ENCODE measurements around the gene PCIF1. TPM values are rescaled to one million over a fixed set of nuclear protein-coding genes. Genes with fewer than 3 reads are reported as not detected.
"Not testable (repeated sequence)": the region's sequence is repeated elsewhere in the genome, so short reads cannot be mapped to it uniquely, and the experiment has no call there.

The PCIF1 gene
- total RNA-seq, 1 experiment from 2014 or later = 18.4 TPM

GRCh38 chr20:45898285-45898684 is 36.2 kb upstream of the PCIF1 start:
- Histone ChIP-seq H3K9me3 (ENCODE audit: low read length) (no peaks in the 10 kb centered on the region), H3K27me3 (ENCODE audit: low read length) (no peaks in the 10 kb centered on the region), H3K27ac (ENCODE audit: low read length) (no peak overlapping the region), H3K9ac (ENCODE audit: low read length) (no peak overlapping the region), H3K4me1 (ENCODE audit: insufficient read depth, low read length) (no peaks in the 10 kb centered on the region), H3K9me2 (replicated peaks; ENCODE audit: low read length) (no peaks in the 10 kb centered on the region), H3K4me2 (ENCODE audit: low read length) (no peak overlapping the region), H2AFZ (ENCODE audit: low read length) (no peak overlapping the region), H4K20me1 (ENCODE audit: low read length) (no peaks in the 10 kb centered on the region), H3F3A (ENCODE audit: low read length, unreplicated experiment) (no peaks in the 10 kb centered on the region), H3K79me2 (ENCODE audit: low read length) (no peaks in the 10 kb centered on the region), H3K4me3 (ENCODE audit: low read length) (no peak overlapping the region), H3K36me3 (ENCODE audit: low read depth, low read length) (peaks cover 16% of the 10 kb centered on the region; the same call in 1 of the 2 replicates)
- CTCF ChIA-PET = no interaction called here
- DNase-seq (no peak), ATAC-seq (no peak)
- POLR2A ChIA-PET (ENCODE audit: unreplicated experiment) = no interaction called here
- BruUV-seq (replicated peaks) = TSS peak; percentile 26
- intact Hi-C loops (cut with micrococcal nuclease) = no loop called here
- TF ChIP-seq EZH2phosphoT487 (IDR thresholded peaks at IDR 0.05; ENCODE audit: borderline replicate concordance, low read length) (no peak), CTCF (conservative IDR thresholded peaks at IDR 0.05; ENCODE audit: low read depth, low read length) (no peak), EZH2 (IDR thresholded peaks at IDR 0.05; ENCODE audit: low read length, unreplicated experiment) (no peak)

GRCh38 chr20:45899046-45899835 is 35.2 kb upstream of the PCIF1 start:
- ChIA-PET CTCF (no interaction called here), POLR2A (ENCODE audit: unreplicated experiment) (no interaction called here)
- no TSS peak for BruUV-seq (replicated peaks)
- Histone ChIP-seq H3K9me3 (ENCODE audit: low read length) (no peaks in the 10 kb centered on the region), H3F3A (ENCODE audit: low read length, unreplicated experiment) (no peaks in the 10 kb centered on the region), H4K20me1 (ENCODE audit: low read length) (no peaks in the 10 kb centered on the region), H2AFZ (ENCODE audit: low read length) (no peak overlapping the region), H3K9me2 (replicated peaks; ENCODE audit: low read length) (no peaks in the 10 kb centered on the region), H3K27ac (ENCODE audit: low read length) (no peak overlapping the region), H3K27me3 (ENCODE audit: low read length) (no peaks in the 10 kb centered on the region), H3K4me1 (ENCODE audit: insufficient read depth, low read length) (no peaks in the 10 kb centered on the region), H3K79me2 (ENCODE audit: low read length) (no peaks in the 10 kb centered on the region), H3K4me3 (ENCODE audit: low read length) (no peak overlapping the region), H3K36me3 (ENCODE audit: low read depth, low read length) (peaks cover 11% of the 10 kb centered on the region; the same call in 1 of the 2 replicates), H3K9ac (ENCODE audit: low read length) (no peak overlapping the region), H3K4me2 (ENCODE audit: low read length) (no peak overlapping the region)
- DNase-seq (no peak), ATAC-seq (no peak)
- intact Hi-C loops (cut with micrococcal nuclease) = no loop called here
- no peak for TF ChIP-seq EZH2 (IDR thresholded peaks at IDR 0.05; ENCODE audit: low read length, unreplicated experiment)
- no peak for TF ChIP-seq EZH2phosphoT487 (IDR thresholded peaks at IDR 0.05; ENCODE audit: borderline replicate concordance, low read length)
- no peak for TF ChIP-seq CTCF (conservative IDR thresholded peaks at IDR 0.05; ENCODE audit: low read depth, low read length)

GRCh38 chr20:45901332-45901731 is 33.2 kb upstream of the PCIF1 start:
- H3K9me3 ChIP-seq (ENCODE audit: low read length); H4K20me1 ChIP-seq (ENCODE audit: low read length); H3K9me2 ChIP-seq (replicated peaks; ENCODE audit: low read length); H3K4me2 ChIP-seq (ENCODE audit: low read length); ATAC-seq; intact Hi-C loops (cut with micrococcal nuclease); H3K4me3 ChIP-seq (ENCODE audit: low read length); POLR2A ChIA-PET (ENCODE audit: unreplicated experiment); H2AFZ ChIP-seq (ENCODE audit: low read length); H3K36me3 ChIP-seq (ENCODE audit: low read depth, low read length); H3F3A ChIP-seq (ENCODE audit: low read length, unreplicated experiment); H3K9ac ChIP-seq (ENCODE audit: low read length); CTCF ChIA-PET; BruUV-seq (replicated peaks); H3K79me2 ChIP-seq (ENCODE audit: low read length); DNase-seq; H3K27ac ChIP-seq (ENCODE audit: low read length); H3K27me3 ChIP-seq (ENCODE audit: low read length): not testable (repeated sequence)
- H3K4me1 ChIP-seq (ENCODE audit: insufficient read depth, low read length) = peaks cover 15% of the 10 kb centered on the region

Data from PC-3 (cell line).